ENCODE results near the gene SLC25A34. TPM values are rescaled to one million over a fixed set of nuclear protein-coding genes. Genes with fewer than 3 reads are reported as not detected.

SLC25A34 gene
- total and polyA plus RNA-seq, 10 of the 15 experiments (the other 5 are each of a cell fraction or from before 2014, with no cell fraction given): 0.02 to 1.6 (median 0.39) TPM

GRCh38 chr1:15706751-15707150, 29.3 kb upstream of the SLC25A34 start:
- intact Hi-C loops (cut with micrococcal nuclease; ENCODE audit: unreplicated experiment): no loop called here
- no peak overlapping the region for H3K4me2 ChIP-seq (ENCODE audit: control insufficient read depth, insufficient read depth)
- RAD21 ChIA-PET (ENCODE audit: unreplicated experiment): no interaction called here
- H2AFZ ChIP-seq (ENCODE audit: control insufficient read depth, low read depth, low read length): no peak overlapping the region
- no peaks in the 10 kb centered on the region for H4K20me1 ChIP-seq (ENCODE audit: control insufficient read depth, insufficient read depth)
- H3K9ac ChIP-seq (ENCODE audit: control insufficient read depth, insufficient read depth, low read length): no peak overlapping the region
- POLR2A ChIA-PET: no interaction called here
- FAIRE-seq: no peak
- DNase-seq (ENCODE audit: low read depth, low spot score): no peak
- BruUV-seq (replicated peaks): no TSS peak
- no peak overlapping the region for H3K4me3 ChIP-seq
- H3K4me1 ChIP-seq (ENCODE audit: control insufficient read depth, insufficient read depth, low read length): no peaks in the 10 kb centered on the region
- H3K79me2 ChIP-seq (ENCODE audit: control insufficient read depth, insufficient read depth, low read length): peaks cover 9% of the 10 kb centered on the region
- no peaks in the 10 kb centered on the region for H3K27me3 ChIP-seq (replicated peaks in 1 of 2; ENCODE audit: control insufficient read depth in 2 of 2, insufficient read depth in 2 of 2, low read length in 1 of 2)
- H3K9me3 ChIP-seq (replicated peaks; ENCODE audit: control insufficient read depth, insufficient read depth, low read length): no peaks in the 10 kb centered on the region; the same call in 2 of the 3 replicates
- in situ Hi-C loops (cut with MboI): no loop called here
- TF ChIP-seq EP300 (IDR thresholded peaks at IDR 0.05; ENCODE audit: borderline replicate concordance in 1 of 2, control insufficient read depth in 1 of 2, low read depth in 2 of 2, low read length in 2 of 2): no peak
- no peak for TF ChIP-seq RBBP5 (conservative IDR thresholded peaks at IDR 0.05)
- TF ChIP-seq ZSCAN29 (IDR thresholded peaks at IDR 0.05): no peak
- no peak for TF ChIP-seq CBFB (IDR thresholded peaks at IDR 0.05; ENCODE audit: low read depth)
- SMC1A ChIA-PET (ENCODE audit: uncharacterized antibody, unreplicated experiment): interaction anchor here (3.8 kb wide), 1 partner anchor 10 kb away, joined by 20 read pairs; no protein-coding TSS in a partner anchor
- peaks cover 6 to 7% of the 10 kb centered on the region in 2 experiments for H3K36me3 ChIP-seq (ENCODE audit: control insufficient read depth in 2 of 2, insufficient read depth in 2 of 2, low read length in 1 of 2)
- 96% methylated on average over 7 of the region's 7 CpGs for WGBS (ENCODE audit: insufficient coverage, insufficient replicate concordance, low lambda C conversion rate, missing lambda C conversion rate)
- ATAC-seq: no peak
- no peak overlapping the region for H3K27ac ChIP-seq (ENCODE audit: control insufficient read depth, insufficient read depth)
- CTCF ChIA-PET: interaction anchor here (0.7 kb wide), 1 partner anchor 10 kb away, joined by 3 read pairs; no protein-coding TSS in a partner anchor

GRCh38 chr1:15707239-15707925, 28.7 kb upstream of the SLC25A34 start:
- Histone ChIP-seq H4K20me1 (ENCODE audit: control insufficient read depth, insufficient read depth) (no peaks in the 10 kb centered on the region), H3K79me2 (ENCODE audit: control insufficient read depth, insufficient read depth, low read length) (peaks cover 7% of the 10 kb centered on the region), H3K4me2 (ENCODE audit: control insufficient read depth, insufficient read depth) (no peak overlapping the region), H3K4me3 (no peak overlapping the region), H3K36me3 (ENCODE audit: control insufficient read depth in 2 of 2, insufficient read depth in 2 of 2, low read length in 1 of 2) (peaks cover 4 to 7% of the 10 kb centered on the region in 2 experiments), H3K4me1 (ENCODE audit: control insufficient read depth, insufficient read depth, low read length) (no peaks in the 10 kb centered on the region), H3K27ac (ENCODE audit: control insufficient read depth, insufficient read depth) (no peak overlapping the region), H3K9ac (ENCODE audit: control insufficient read depth, insufficient read depth, low read length) (no peak overlapping the region), H3K9me3 (replicated peaks; ENCODE audit: control insufficient read depth, insufficient read depth, low read length) (no peaks in the 10 kb centered on the region; the same call in 2 of the 3 replicates), H2AFZ (ENCODE audit: control insufficient read depth, low read depth, low read length) (no peak overlapping the region), H3K27me3 (replicated peaks in 1 of 2; ENCODE audit: control insufficient read depth in 2 of 2, insufficient read depth in 2 of 2, low read length in 1 of 2) (no peaks in the 10 kb centered on the region)
- in situ Hi-C loops (cut with MboI) (no loop called here), intact Hi-C loops (cut with micrococcal nuclease; ENCODE audit: unreplicated experiment) (no loop called here)
- ATAC-seq (no peak), FAIRE-seq (no peak), DNase-seq (ENCODE audit: low read depth, low spot score) (no peak)
- CTCF ChIA-PET: interaction anchor here (0.7 kb wide), 1 partner anchor 11 kb away, joined by 3 read pairs; no protein-coding TSS in a partner anchor
- BruUV-seq (replicated peaks): no TSS peak
- RAD21 ChIA-PET (ENCODE audit: unreplicated experiment): no interaction called here
- TF ChIP-seq IRF3 (IDR thresholded peaks at IDR 0.05) (no peak), RBBP5 (conservative IDR thresholded peaks at IDR 0.05) (no peak), NR2F1 (conservative IDR thresholded peaks at IDR 0.05) (no peak)
- POLR2A ChIA-PET: interaction anchor here (1.1 kb wide), 1 partner anchor 10 kb away, joined by 5 read pairs; no protein-coding TSS in a partner anchor
- 91% methylated on average over 8 of the region's 8 CpGs for WGBS (ENCODE audit: insufficient coverage, insufficient replicate concordance, low lambda C conversion rate, missing lambda C conversion rate)
- SMC1A ChIA-PET (ENCODE audit: uncharacterized antibody, unreplicated experiment): interaction anchor here (1.6 to 3.8 kb wide), 2 partner anchors 11 to 77 kb away, joined by 3 to 20 read pairs; no protein-coding TSS in a partner anchor

All from GM12878 (cell line).